ENCODE data around the gene COMMD7.
A peak's percentile ranks its signal among the peaks of the same experiment; 100 is the strongest.
"Not testable (repeated sequence)": the region's sequence is repeated elsewhere in the genome, so short reads cannot be mapped to it uniquely, and the experiment has no call there.

The COMMD7 gene

GRCh38 chr20:32765230-32765875, 22.1 kb upstream of the COMMD7 start:
- DNase-seq (ENCODE audit: low spot score), result not testable (repeated sequence)

GRCh38 chr20:32764005-32764960, 21.0 kb upstream of the COMMD7 start:
- DNase-seq (ENCODE audit: low spot score), result peak; percentile 78

GRCh38 chr20:32763202-32764004, 20.1 kb upstream of the COMMD7 start:
- DNase-seq (ENCODE audit: low spot score), result peak; percentile 53

- DNase-seq (ENCODE audit: low spot score), result no peak
Measured at GRCh38 chr20:32762754-32763201, 19.5 kb upstream of the COMMD7 start.

GRCh38 chr20:32761831-32762753, 18.8 kb upstream of the COMMD7 start, which contains the start of gene DNMT3B:
Gene DNMT3B (plus strand): TSS chr20:32762385. CDS start chr20:32780324, 17,939 bp downstream.
- peak; percentile 97 for DNase-seq (ENCODE audit: low spot score)

- no peak for DNase-seq (ENCODE audit: low spot score)
Measured at GRCh38 chr20:32761417-32761830, 18.2 kb upstream of the COMMD7 start.

GRCh38 chr20:32756156-32756555, 12.9 kb upstream of the COMMD7 start:
- no peak for DNase-seq (ENCODE audit: low spot score)

- DNase-seq (ENCODE audit: low spot score), result no peak
Measured at GRCh38 chr20:32753731-32754130, 10.5 kb upstream of the COMMD7 start.

GRCh38 chr20:32752458-32753250, 9.4 kb upstream of the COMMD7 start:
- DNase-seq (ENCODE audit: low spot score), result no peak

GRCh38 chr20:32751702-32752457, 8.6 kb upstream of the COMMD7 start:
- DNase-seq (ENCODE audit: low spot score), result no peak

- DNase-seq (ENCODE audit: low spot score), result no peak
Measured at GRCh38 chr20:32751293-32751692, 8.0 kb upstream of the COMMD7 start.

GRCh38 chr20:32749914-32750637, 6.8 kb upstream of the COMMD7 start:
- peak; percentile 75 for DNase-seq (ENCODE audit: low spot score)

- DNase-seq (ENCODE audit: low spot score), result no peak
Measured at GRCh38 chr20:32742322-32743236, 688 bp downstream of the COMMD7 start.

- no peak for DNase-seq (ENCODE audit: low spot score)
Measured at GRCh38 chr20:32741151-32741550, 2.1 kb downstream of the COMMD7 start.

- no peak for DNase-seq (ENCODE audit: low spot score)
Measured at GRCh38 chr20:32737371-32738223, 5.7 kb downstream of the COMMD7 start.

GRCh38 chr20:32731882-32732266, 11.4 kb downstream of the COMMD7 start:
- DNase-seq (ENCODE audit: low spot score), result no peak

GRCh38 chr20:32729334-32729733, 13.9 kb downstream of the COMMD7 start:
- not testable (repeated sequence) for DNase-seq (ENCODE audit: low spot score)
